Upper lobe of left lung (tissue), 6 donors: ENCODE measurements around the gene ZNF75A. TPM values are rescaled to one million over a fixed set of nuclear protein-coding genes. Genes with fewer than 3 reads are reported as not detected.

Experiments used
- ATAC-seq, 2 donors: fragments of 200-7000 bp; cut with Tn5 transposase; one replicate each; pipeline ENCODE4 v1.9.1; 2022; ENCODE audit warnings: mild to moderate bottlenecking in 2 of 2, moderate library complexity in 2 of 2; ENCODE audit not compliant: low FRiP score in 2 of 2
- DNase-seq, 2 donors: peaks; one replicate each; pipeline ENCODE4 v3.0.0-alpha.2; 2019 to 2020
- H3K27ac ChIP-seq, 4 donors: fragments of 200-600 bp; sonication (generic); one replicate each; pipeline ENCODE4 v1.5.1; 2016 to 2019
- H3K27me3 ChIP-seq, 4 donors: fragments of 200-600 bp; sonication (generic); one replicate each; pipeline ENCODE4 v1.5.1; 2017 to 2019
- H3K36me3 ChIP-seq, 4 donors: fragments of 200-600 bp; sonication (generic); one replicate each; pipeline ENCODE4 v1.5.1; 2016 to 2019
- H3K4me1 ChIP-seq, 4 donors: fragments of 200-600 bp; sonication (generic); one replicate each; pipeline ENCODE4 v1.5.1; 2018 to 2019
- H3K4me3 ChIP-seq, 4 donors: fragments of 200-600 bp; sonication (generic); one replicate each; pipeline ENCODE4 v1.5.1; 2017 to 2019; ENCODE audit warnings: mild to moderate bottlenecking in 2 of 4, moderate library complexity in 1 of 4
- H3K9me3 ChIP-seq, 4 donors: fragments of 200-600 bp; sonication (generic); one replicate each; pipeline ENCODE4 v1.5.1; 2018 to 2019
- EP300 ChIP-seq, 4 donors: sonication (generic); formaldehyde crosslinking; IDR thresholded peaks; one replicate each; pipeline ENCODE4 v1.5.1; 2017; ENCODE audit warnings: antibody characterized with exemption in 4 of 4, control low read depth in 2 of 4
- POLR2A ChIP-seq, 4 donors: fragments of 450-650 bp; IDR thresholded peaks; one replicate each; pipeline ENCODE4 v1.5.1; 2016 to 2017; ENCODE audit warnings: antibody characterized with exemption in 4 of 4, mild to moderate bottlenecking in 2 of 4
- POLR2AphosphoS5 ChIP-seq, 2 donors: sonication (generic); formaldehyde crosslinking; IDR thresholded peaks; one replicate each; pipeline ENCODE4 v1.5.1; 2017; ENCODE audit warnings: antibody characterized with exemption in 2 of 2
- WGBS, 2 donors: methylation state at CpG; one replicate each; pipeline ENCODE4 v1.1.5; 2017 to 2018; 5-methylcytosine and 5-hydroxymethylcytosine counted together
- total RNA-seq, 6 donors: library from RNA; depleted of rRNA in 4 of 6; stranded (reverse); fragments of >200 nt in 4 of 6; gene quantifications; one replicate each; pipeline versions ENCODE4 v1.1.0 to v1.2.1, GENCODE V29; 2016 to 2021
- TF ChIP-seq, protein P1 (sequence below), 6 experiments: fragments of 450-650 bp in 4 of 6; fragments of 200-600 bp in 2 of 6; sonication (generic) in 2 of 6; IDR thresholded peaks; one replicate each; pipeline ENCODE4 v1.5.1; 2016 to 2019; ENCODE audit warnings: antibody characterized with exemption in 6 of 6
- donor health status: DM: no; HTN: no; CAD: no; lungs with moderate emphysema.
- donor health status: DM: no; HTN: yes; CAD: no; lungs with severe emphysema.

The ZNF75A gene
- total RNA-seq, 6 donors from 2014 or later, result 21.5 to 69.1 (median 25.9) TPM

DNA sequence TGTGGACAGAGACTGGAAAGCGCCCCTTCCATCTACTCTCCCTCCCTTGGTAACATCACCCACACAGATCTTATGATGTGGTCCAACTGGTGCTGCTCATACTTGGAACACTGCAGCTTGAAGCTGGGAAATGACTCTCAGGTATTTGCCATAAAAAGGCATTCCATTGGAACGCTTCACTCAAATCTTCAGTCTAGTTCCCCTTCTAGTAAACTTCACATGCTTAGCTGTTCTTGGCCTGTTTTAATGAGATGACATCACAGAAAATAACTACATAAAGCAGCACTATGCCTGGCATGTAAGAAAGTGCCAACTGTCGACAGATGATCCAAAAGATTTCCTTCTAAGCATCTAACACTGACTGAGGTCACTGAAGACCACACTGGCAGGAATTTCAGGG lies 12.7 kb upstream of the ZNF75A start:
- H3K9me3 ChIP-seq, result peaks cover 65 to 99% (median 93%) of the 10 kb centered on the region in 4 donors
- no peak overlapping the region for H3K27ac ChIP-seq
- no peaks in the 10 kb centered on the region for H3K27me3 ChIP-seq
- H3K4me3 ChIP-seq, result no peak overlapping the region
- DNase-seq (no peak), ATAC-seq (no peak)
- peaks cover 23 to 66% (median 49%) of the 10 kb centered on the region in 4 donors for H3K36me3 ChIP-seq
- TF ChIP-seq POLR2AphosphoS5 (IDR thresholded peaks at IDR 0.05) (no peak), POLR2A (IDR thresholded peaks at IDR 0.05) (no peak), EP300 (IDR thresholded peaks at IDR 0.05) (no peak)
- TF ChIP-seq, protein P1, sequence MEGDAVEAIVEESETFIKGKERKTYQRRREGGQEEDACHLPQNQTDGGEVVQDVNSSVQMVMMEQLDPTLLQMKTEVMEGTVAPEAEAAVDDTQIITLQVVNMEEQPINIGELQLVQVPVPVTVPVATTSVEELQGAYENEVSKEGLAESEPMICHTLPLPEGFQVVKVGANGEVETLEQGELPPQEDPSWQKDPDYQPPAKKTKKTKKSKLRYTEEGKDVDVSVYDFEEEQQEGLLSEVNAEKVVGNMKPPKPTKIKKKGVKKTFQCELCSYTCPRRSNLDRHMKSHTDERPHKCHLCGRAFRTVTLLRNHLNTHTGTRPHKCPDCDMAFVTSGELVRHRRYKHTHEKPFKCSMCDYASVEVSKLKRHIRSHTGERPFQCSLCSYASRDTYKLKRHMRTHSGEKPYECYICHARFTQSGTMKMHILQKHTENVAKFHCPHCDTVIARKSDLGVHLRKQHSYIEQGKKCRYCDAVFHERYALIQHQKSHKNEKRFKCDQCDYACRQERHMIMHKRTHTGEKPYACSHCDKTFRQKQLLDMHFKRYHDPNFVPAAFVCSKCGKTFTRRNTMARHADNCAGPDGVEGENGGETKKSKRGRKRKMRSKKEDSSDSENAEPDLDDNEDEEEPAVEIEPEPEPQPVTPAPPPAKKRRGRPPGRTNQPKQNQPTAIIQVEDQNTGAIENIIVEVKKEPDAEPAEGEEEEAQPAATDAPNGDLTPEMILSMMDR (IDR thresholded peaks at IDR 0.05), result no peak
- H3K4me1 ChIP-seq, result no peaks in the 10 kb centered on the region
- 93 to 100% methylated on average over 3 of the region's 3 CpGs for WGBS, 2 donors

DNA sequence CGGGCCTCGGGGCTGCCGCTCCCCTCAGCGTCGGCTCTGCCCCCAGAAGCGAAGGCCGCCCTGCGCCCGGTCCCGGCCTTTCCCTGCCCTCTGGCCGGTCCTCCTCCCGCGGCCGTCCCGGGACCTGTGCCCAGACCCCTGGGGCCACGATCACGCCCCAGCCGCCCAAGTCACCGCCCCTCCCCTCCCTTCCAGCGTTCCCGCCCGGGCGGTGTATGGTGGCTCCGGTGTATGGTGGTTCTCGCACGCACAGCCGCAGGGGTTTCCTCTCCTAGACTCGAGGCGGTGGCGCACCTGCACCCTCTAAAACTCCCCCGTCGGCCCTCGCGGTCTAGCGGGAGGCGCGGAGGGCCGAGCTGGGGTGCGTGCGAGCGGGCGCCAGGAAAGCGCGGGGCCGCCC lies 10.1 kb upstream of the ZNF75A start:
- ATAC-seq (no peak), DNase-seq (peak in 1 of 2 donors; percentile 71)
- Histone ChIP-seq H3K9me3 (peaks cover 44 to 100% (median 90%) of the 10 kb centered on the region in 4 donors), H3K36me3 (peaks cover 12 to 45% (median 32%) of the 10 kb centered on the region in 4 donors), H3K4me3 (no peak overlapping the region), H3K4me1 (no peaks in the 10 kb centered on the region), H3K27me3 (no peaks in the 10 kb centered on the region), H3K27ac (no peak overlapping the region)
- 42 to 78% methylated on average over 8 to 43 of the region's 45 CpGs for WGBS, 2 donors
- TF ChIP-seq, protein P1 (IDR thresholded peaks at IDR 0.05), result no peak
- TF ChIP-seq POLR2A (IDR thresholded peaks at IDR 0.05) (no peak), EP300 (IDR thresholded peaks at IDR 0.05) (no peak)

DNA sequence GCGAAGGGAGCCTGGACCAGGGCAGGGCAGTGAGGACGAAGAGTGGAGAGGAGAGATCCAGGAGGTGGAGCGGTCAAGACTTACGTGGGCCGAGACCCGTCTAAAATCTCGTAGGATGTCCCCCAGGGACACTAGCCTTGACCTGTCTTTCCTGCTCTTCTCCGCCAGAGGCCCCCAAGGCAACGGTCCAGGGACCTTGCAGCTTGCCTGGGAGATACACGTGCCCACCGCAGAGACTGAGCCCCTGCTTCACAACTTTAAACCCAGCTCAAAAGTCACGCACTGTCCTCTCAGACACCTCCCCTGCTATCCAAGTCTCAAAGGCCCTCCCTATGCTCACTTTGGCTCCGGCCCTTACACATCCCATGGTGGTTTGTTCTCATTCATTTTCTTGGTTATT lies 9.5 kb upstream of the ZNF75A start:
- Histone ChIP-seq H3K27me3 (no peaks in the 10 kb centered on the region), H3K4me1 (no peaks in the 10 kb centered on the region), H3K27ac (no peak overlapping the region), H3K4me3 (no peak overlapping the region), H3K9me3 (peaks cover 38 to 100% (median 89%) of the 10 kb centered on the region in 4 donors), H3K36me3 (peaks cover 6 to 43% (median 26%) of the 10 kb centered on the region in 4 donors)
- no peak for ATAC-seq
- TF ChIP-seq POLR2AphosphoS5 (IDR thresholded peaks at IDR 0.05), result no peak
- no peak for TF ChIP-seq EP300 (IDR thresholded peaks at IDR 0.05)
- 71 to 82% methylated on average over 13 of the region's 13 CpGs for WGBS, 2 donors
- DNase-seq, result no peak

DNA sequence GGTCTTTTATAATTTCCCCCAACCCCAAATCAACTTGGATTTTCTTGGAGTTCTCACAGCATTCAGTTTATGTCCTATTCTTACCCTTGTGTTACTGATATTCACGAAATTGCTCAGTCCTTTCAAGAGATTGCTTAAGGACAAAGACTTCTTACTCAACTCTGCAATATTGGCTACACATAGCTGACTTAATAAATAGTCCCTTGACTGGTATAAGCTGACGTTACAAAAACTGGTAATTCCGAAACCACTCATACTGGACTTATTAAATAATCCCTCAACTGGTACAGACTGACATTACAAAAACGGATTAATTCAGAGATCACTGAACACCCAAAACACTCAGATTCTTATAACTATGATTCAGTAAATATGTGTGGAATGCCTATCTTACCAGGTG lies 927 bp upstream of the ZNF75A start:
- peaks cover 8 to 40% (median 21%) of the 10 kb centered on the region in 4 donors for H3K36me3 ChIP-seq
- H3K9me3 ChIP-seq, result peaks cover 3 to 79% (median 68%) of the 10 kb centered on the region in 4 donors
- ATAC-seq (no peak), DNase-seq (no peak)
- H3K4me3 ChIP-seq, result peak overlapping the region in 3 of 4 donors; percentile 67 to 72 (median 67)
- H3K27ac ChIP-seq, result no peak overlapping the region
- no peaks in the 10 kb centered on the region for H3K27me3 ChIP-seq
- TF ChIP-seq POLR2AphosphoS5 (IDR thresholded peaks at IDR 0.05) (no peak), POLR2A (IDR thresholded peaks at IDR 0.05) (no peak), EP300 (IDR thresholded peaks at IDR 0.05) (no peak)
- TF ChIP-seq, protein P1 (IDR thresholded peaks at IDR 0.05), result no peak
- WGBS, 2 donors, result 70 to 80% methylated on average over 4 of the region's 4 CpGs
- H3K4me1 ChIP-seq, result peaks cover 0 to 22% (median 8%) of the 10 kb centered on the region in 4 donors

DNA sequence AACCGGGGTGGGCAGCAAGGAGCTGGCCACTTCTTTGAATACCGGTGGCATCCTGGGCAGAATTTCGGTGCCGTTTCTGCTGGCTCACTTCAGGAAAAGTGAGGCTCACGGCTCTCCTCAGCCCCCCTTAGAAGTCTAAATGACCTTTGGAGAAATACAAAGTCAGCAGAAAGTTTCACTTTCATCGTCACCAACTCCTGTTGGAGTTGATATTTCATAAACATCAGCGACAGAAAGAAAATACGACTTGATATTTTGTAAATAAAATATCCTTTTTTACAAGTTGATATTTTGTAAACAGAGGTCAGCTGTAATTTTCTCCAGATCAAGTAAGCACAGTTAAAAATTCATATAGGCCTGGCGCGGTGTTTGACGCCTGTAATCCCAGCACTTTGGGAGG lies 781 bp downstream of the ZNF75A start:
- Histone ChIP-seq H3K4me3 (peak overlapping the region; percentile 46 to 72 (median 67)), H3K9me3 (peaks cover 8 to 79% (median 69%) of the 10 kb centered on the region in 4 donors), H3K4me1 (peaks cover 0 to 22% (median 8%) of the 10 kb centered on the region in 4 donors), H3K27me3 (no peaks in the 10 kb centered on the region), H3K27ac (peak overlapping the region; percentile 85 to 93 (median 90)), H3K36me3 (peaks cover 8 to 37% (median 20%) of the 10 kb centered on the region in 4 donors)
- DNase-seq, result no peak
- ATAC-seq, result no peak
- no peak for TF ChIP-seq POLR2AphosphoS5 (IDR thresholded peaks at IDR 0.05)
- TF ChIP-seq POLR2A (IDR thresholded peaks at IDR 0.05), result no peak
- TF ChIP-seq, protein P1 (IDR thresholded peaks at IDR 0.05), result no peak
- TF ChIP-seq EP300 (IDR thresholded peaks at IDR 0.05), result no peak
- 54 to 68% methylated on average over 11 of the region's 11 CpGs for WGBS, 2 donors
